ENCODE results near the gene PARP1. TPM values are rescaled to one million over a fixed set of nuclear protein-coding genes. Genes with fewer than 3 reads are reported as not detected.

The PARP1 gene
- total RNA-seq, 1 donor from 2014 or later: 168 TPM

- peaks cover 1% of the 10 kb centered on the region for H3K9me3 Mint-ChIP-seq (ENCODE audit: unreplicated experiment)
- no peaks in the 10 kb centered on the region for H3K36me3 Mint-ChIP-seq (ENCODE audit: unreplicated experiment)
- H3K4me3 Mint-ChIP-seq (ENCODE audit: unreplicated experiment): no peak overlapping the region
- H3K27me3 Mint-ChIP-seq (ENCODE audit: unreplicated experiment): peaks cover 1% of the 10 kb centered on the region
- no peak for DNase-seq
- TF ChIP-seq, protein P1, sequence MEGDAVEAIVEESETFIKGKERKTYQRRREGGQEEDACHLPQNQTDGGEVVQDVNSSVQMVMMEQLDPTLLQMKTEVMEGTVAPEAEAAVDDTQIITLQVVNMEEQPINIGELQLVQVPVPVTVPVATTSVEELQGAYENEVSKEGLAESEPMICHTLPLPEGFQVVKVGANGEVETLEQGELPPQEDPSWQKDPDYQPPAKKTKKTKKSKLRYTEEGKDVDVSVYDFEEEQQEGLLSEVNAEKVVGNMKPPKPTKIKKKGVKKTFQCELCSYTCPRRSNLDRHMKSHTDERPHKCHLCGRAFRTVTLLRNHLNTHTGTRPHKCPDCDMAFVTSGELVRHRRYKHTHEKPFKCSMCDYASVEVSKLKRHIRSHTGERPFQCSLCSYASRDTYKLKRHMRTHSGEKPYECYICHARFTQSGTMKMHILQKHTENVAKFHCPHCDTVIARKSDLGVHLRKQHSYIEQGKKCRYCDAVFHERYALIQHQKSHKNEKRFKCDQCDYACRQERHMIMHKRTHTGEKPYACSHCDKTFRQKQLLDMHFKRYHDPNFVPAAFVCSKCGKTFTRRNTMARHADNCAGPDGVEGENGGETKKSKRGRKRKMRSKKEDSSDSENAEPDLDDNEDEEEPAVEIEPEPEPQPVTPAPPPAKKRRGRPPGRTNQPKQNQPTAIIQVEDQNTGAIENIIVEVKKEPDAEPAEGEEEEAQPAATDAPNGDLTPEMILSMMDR (IDR thresholded peaks at IDR 0.05; ENCODE audit: partially characterized antibody, unreplicated experiment): no peak
- no peak overlapping the region for H3K27ac Mint-ChIP-seq (ENCODE audit: unreplicated experiment)
- peaks cover 2% of the 10 kb centered on the region for H3K4me1 Mint-ChIP-seq (ENCODE audit: low read depth, unreplicated experiment)
Measured at GRCh38 chr1:226420328-226420727, 12.4 kb upstream of the PARP1 start.

DNA sequence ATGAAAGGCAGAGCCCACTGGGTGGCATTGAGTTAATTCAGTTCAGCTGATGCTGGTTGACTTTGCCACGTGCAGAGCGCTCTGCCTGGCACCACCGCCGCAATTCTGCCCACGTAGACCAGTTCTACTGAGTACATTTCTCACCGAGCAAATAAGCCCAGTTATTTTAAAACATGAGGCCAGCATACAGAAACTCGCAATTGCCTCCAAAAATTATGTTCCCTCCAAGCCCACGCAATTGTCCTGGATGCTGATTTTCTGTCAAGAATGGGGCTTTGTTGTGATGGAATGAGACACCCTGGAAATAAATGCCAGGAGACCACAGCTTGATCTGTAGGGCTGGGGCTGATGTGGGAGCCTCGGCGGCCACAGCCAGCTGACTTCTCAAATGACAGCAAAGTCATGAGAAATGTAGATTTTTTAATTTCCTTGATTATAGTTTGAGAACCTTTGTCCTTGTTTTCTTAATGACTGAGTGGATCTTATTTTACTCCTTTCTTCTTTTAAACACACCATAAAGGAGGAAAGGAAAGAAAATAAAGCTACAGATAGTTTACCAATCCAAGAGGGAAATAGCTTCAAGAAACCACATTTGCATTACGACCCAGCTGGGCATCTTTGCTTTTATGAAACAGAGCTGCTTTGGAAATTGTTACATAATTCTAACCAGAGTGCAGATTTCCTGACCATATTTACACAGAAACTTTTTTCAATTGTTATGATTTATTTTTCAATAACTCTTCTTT lies 11.6 kb upstream of the PARP1 start:
- Mint-ChIP-seq H3K4me1 (ENCODE audit: low read depth, unreplicated experiment) (peaks cover 2% of the 10 kb centered on the region), H3K27me3 (ENCODE audit: unreplicated experiment) (peaks cover 5% of the 10 kb centered on the region), H3K36me3 (ENCODE audit: unreplicated experiment) (no peaks in the 10 kb centered on the region), H3K9me3 (ENCODE audit: unreplicated experiment) (peaks cover 1% of the 10 kb centered on the region), H3K27ac (ENCODE audit: unreplicated experiment) (no peak overlapping the region), H3K4me3 (ENCODE audit: unreplicated experiment) (no peak overlapping the region)
- TF ChIP-seq, protein P1 (IDR thresholded peaks at IDR 0.05; ENCODE audit: partially characterized antibody, unreplicated experiment): no peak
- no peak for DNase-seq

DNA sequence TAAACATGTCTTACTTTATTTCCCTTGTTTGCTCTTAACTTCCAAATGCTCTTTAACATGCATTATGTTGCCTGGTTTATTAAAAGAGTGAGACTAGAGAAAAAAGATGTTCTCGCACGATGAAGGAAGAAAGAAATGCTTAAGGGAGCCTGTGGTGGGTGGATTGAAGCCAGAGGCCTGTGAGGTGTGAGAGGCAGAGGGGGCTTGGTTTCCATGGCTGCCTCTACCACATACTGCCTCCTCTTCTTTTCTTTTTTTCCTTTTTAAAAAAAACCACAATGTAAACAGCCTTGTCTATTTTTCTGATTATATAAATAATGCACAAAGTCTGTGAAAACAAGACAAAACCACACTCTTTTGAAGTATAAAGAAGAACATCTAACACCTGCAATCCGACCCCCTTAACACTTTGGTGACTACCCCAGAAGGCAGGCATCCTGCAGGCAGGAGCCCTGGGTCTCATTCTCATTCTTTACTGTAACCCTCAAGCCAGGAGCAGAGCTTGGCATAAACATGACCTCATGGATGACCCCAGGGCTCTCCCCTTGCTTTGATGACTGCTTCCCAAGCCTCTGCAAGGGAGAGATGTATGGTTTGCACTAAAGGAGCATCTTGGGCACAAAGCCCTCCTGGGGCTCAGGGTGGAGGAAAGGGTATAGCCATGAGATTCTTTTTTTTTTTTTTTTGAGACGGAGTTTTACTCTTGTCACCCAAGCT lies 10.1 kb upstream of the PARP1 start:
- peaks cover 2% of the 10 kb centered on the region for H3K4me1 Mint-ChIP-seq (ENCODE audit: low read depth, unreplicated experiment)
- peaks cover 5% of the 10 kb centered on the region for H3K27me3 Mint-ChIP-seq (ENCODE audit: unreplicated experiment)
- no peak overlapping the region for H3K4me3 Mint-ChIP-seq (ENCODE audit: unreplicated experiment)
- no peak for DNase-seq
- H3K27ac Mint-ChIP-seq (ENCODE audit: unreplicated experiment): no peak overlapping the region
- peaks cover 1% of the 10 kb centered on the region for H3K9me3 Mint-ChIP-seq (ENCODE audit: unreplicated experiment)
- H3K36me3 Mint-ChIP-seq (ENCODE audit: unreplicated experiment): no peaks in the 10 kb centered on the region
- TF ChIP-seq, protein P1 (IDR thresholded peaks at IDR 0.05; ENCODE audit: partially characterized antibody, unreplicated experiment): no peak

- TF ChIP-seq, protein P1 (IDR thresholded peaks at IDR 0.05; ENCODE audit: partially characterized antibody, unreplicated experiment): no peak
- H3K36me3 Mint-ChIP-seq (ENCODE audit: unreplicated experiment): no peaks in the 10 kb centered on the region
Measured at GRCh38 chr1:226417350-226417749, 9.5 kb upstream of the PARP1 start.

More at GRCh38 chr1:226417350-226417749, 9.5 kb upstream of the PARP1 start:
- Mint-ChIP-seq H3K4me3 (ENCODE audit: unreplicated experiment) (no peak overlapping the region), H3K27ac (ENCODE audit: unreplicated experiment) (no peak overlapping the region), H3K27me3 (ENCODE audit: unreplicated experiment) (peaks cover 7% of the 10 kb centered on the region), H3K4me1 (ENCODE audit: low read depth, unreplicated experiment) (peaks cover 2% of the 10 kb centered on the region), H3K9me3 (ENCODE audit: unreplicated experiment) (peaks cover 1% of the 10 kb centered on the region)
- no peak for DNase-seq
